ENCODE measurements around the gene DNAJC8.

DNAJC8 gene

DNA sequence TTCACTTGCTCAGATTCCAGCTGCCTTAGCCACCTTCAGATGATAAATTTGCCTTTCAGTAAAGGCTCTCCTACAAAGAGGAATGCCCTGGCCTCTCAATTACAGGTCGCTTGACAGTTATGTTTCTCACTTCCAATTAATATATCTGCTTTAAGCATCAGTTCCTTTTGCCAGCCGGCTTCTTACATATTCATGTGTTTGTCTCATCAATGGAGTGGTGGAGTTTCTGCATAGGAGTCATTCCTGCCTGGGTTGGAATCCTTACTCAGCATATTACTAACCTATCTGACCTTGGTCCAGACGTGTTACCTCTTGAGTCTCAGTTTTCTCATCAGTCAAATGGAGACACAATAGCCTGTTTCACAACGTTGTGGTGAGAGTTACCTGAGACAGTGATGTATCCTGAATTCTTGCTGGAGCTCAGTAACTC is 17.1 kb upstream of the DNAJC8 start:
- DNase-seq (ENCODE audit: low spot score): no peak

DNA sequence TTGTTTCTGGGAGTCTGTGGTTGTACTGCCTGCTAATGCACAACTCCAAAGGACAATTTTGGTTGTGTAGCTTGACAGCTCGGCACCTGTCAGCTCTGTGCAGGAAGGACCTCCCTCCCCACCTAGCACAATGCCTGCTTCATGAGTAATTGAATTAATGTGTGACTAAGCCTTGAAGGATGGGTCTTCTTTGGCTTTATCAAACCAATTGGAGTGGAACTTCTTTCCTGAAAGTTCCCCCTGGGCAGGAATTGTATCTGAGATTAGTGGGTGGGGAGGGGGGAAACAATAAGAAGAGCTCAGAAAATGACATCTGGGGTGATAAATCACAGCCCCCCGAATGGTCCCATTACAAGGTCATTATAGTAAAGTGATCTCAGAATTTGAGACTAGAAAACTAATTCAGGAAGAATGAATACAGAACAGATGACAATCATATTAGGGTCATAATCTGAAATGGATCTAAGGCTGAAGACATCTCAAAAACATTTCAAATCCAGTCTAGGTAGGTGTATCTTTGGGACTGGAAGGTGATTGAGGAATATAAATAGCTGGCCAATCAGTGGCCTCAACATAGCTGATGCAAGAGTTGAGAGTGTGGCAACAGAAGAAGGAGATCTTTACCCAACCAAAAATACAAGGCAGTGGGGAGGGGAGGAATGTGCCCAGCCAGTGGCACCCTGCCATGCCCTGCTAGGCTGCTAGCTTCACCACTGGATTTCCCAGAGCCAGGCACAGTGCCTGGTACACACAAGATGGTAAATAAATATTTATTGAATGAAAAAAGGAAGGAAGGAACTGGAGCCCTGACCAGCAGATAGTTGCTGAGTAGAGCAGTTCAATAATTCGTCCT is 16.4 kb upstream of the DNAJC8 start:
- DNase-seq (ENCODE audit: low spot score): no peak

- peak; percentile 84 for DNase-seq (ENCODE audit: low spot score)
Observed at GRCh38 chr1:28248273-28249012, 15.6 kb upstream of the DNAJC8 start.

DNA sequence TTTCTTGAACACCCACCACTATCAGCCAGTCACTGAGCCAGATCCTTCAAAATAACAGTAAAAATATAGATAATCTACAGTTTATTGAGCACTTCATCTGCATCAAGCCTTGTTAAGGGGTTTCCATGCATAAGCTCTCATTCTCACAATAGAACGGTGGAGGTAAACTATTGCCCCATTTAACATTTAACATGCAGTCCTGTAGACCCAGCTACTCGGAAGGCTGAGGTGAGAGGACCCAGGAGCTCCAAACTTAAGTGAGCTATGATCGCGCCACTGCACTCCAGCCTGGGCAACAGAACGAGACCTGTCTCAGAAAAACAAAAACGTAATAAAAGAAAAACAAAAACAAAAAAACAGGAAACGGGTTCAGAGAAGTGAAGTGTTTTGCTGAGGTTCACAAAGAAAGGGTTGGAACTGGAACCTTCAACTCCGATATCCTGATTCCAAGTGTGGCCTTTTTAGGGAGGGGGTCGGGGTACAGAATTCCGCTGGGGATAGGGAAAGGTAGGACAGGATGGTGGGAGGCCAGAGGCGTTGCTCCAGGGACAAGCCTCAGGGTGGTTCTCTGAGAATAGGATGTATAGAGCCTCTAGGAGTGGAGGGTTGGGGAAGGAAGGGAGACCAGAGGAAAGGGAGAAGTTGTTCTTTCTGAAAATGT is 14.9 kb upstream of the DNAJC8 start:
- DNase-seq (ENCODE audit: low spot score): no peak

- DNase-seq (ENCODE audit: low spot score): no peak
Observed at GRCh38 chr1:28246427-28246832, 13.6 kb upstream of the DNAJC8 start.

DNA sequence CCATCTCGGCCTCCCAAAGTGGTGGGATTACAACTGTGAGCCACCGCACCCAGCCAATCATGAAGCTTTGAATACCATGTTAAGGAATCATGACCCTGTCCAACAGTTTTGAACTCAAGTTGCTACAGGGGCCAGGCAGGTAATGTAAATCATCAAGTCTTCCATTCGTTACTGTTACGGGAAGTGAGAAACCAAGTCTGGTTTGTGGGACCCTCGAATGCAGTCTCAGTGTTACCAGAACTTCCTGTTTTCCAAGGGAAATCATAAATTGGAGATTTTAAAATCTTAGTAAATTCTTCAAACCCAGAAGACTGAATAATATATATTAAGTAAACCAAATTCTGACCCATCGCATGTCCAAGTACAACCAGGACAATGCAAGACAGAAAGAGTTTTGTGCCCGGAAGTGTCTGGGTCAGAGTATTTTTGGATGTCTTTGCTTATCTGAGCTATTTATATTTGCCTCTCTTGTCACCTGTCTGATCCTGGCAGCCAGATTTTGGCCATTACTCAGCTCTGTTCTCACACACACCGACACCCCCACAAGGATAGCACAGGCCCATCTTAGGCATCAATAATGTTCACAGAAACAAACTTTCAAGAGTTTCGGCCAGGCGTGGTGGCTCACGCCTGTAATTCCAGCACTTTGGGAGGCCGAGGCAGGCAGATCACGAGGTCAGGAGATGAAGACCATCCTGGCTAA is 11.9 kb upstream of the DNAJC8 start:
- DNase-seq (ENCODE audit: low spot score): no peak

DNA sequence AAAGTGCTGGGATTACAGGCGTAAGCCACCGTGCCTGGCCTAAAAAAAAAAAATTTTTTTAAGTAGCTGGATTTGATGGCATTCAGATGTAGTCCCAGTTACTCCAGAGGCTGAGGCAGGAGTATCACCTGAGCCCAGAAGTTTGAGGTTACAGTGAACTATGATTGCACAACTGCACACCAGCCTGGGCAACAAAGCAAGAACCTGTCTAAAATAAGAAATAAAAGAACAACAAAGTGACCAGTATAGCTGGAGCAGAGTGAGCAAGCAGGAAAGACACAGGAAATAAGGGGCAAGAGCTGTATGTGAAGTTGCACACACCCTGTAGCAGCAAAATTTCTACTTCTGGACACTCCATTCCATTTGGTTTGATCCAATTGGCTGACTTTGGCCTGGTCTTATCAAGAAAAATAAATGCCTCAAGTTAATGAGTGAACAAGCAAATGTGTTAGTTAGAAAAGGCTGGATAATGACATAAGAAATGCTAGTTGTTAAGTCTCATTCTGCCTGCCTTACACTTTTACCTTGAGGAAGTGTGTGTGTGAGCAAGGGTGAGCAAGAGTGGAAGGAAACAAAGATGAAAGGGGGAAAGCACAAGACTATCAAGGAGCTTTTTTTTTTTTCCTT is 11.0 kb upstream of the DNAJC8 start:
- no peak for DNase-seq (ENCODE audit: low spot score)

DNA sequence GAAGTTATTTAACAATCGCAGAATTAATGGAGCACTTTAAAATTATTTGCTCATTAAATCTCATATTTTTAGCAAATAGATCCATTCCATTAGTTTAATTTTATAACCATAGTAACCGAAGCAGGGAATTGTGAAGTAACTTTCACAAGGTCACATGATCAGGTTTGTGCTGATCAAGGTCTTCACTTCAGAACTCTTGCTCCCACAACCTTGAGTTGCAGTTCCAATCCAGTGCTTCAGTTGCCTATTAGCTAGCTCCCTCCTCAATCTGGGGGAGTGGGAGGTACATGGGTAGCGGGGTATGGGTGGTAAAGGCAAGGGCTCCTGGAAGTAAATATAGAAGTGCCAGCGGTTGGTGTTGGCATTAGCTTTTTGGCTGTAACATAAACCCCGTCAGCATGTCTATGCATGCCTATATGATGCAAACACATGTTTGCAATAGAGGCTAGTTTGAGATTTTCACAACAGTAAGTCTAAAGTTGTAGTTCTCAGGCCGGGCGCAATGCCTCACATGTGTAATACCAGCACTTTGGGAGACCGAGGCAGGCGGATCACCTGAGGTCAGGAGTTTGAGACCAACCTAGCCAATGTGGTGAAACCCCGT is 8.9 kb upstream of the DNAJC8 start:
- no peak for DNase-seq (ENCODE audit: low spot score)

DNA sequence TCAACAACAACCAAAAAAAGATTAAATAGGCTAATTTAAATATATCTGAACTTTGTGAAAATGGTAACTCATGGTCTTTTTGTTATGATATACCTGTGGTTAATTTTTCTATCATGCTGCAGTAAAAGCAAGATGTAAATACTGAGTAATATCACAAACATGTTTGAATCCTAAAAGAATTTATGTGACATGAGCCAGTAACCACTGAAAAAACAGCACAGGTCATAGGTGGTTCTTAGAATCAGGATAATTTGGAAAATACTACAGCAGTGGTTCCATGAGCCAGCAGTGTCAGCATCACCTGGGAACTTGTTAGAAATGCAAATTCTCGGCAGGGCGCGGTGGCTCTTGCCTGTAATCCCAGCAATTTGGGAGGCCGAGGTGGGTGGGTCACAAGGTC is 7.2 kb upstream of the DNAJC8 start:
- DNase-seq (ENCODE audit: low spot score): no peak

- DNase-seq (ENCODE audit: low spot score): no peak
Observed at GRCh38 chr1:28239004-28239403, 6.2 kb upstream of the DNAJC8 start.

GRCh38 chr1:28236656-28237322 is 4.0 kb upstream of the DNAJC8 start:
- DNase-seq (ENCODE audit: low spot score): no peak

DNA sequence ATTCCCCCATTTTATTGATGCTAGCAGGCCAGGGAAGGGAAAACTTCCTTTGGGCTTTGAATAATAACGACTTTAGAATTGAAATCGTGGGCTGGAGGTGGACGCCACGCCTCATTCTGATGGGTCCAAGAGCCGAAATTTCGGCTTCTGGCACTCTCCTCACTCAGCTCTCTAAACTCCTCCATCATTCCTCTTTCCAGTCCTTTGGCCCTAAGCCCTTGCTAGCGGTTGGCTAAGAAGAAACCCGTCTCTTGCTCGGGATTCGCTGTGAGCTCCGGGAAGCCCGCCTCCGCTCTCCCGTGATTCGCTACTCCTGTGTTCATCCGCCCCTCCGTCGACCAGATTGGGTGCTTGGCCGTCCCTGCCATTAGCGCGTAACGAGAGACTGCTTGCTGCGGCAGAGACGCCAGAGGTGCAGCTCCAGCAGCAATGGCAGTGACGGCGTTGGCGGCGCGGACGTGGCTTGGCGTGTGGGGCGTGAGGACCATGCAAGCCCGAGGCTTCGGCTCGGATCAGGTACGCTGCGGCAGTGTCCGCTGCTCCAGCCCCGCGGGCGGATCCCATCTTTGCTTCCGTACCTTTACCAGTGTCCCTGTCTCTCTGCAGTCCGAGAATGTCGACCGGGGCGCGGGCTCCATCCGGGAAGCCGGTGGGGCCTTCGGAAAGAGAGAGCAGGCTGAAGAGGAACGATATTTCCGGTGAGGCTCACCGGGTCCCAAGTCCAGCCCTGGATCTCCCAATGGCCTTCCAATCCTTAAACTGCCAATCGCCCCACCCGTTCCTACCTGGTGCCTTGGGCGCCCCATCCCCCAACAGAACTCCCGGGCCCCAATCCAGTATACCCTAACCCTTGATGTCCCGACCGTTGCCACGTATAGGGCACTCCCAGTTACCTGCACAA is 3.2 kb upstream of the DNAJC8 start, which contains the start of gene ATP5IF1:
Gene ATP5IF1 (plus strand): TSS at position 370 of the 901 bp plus-strand sequence. CDS start 60 bp downstream, at position 430.
- DNase-seq (ENCODE audit: low spot score): peak; percentile 96

DNA sequence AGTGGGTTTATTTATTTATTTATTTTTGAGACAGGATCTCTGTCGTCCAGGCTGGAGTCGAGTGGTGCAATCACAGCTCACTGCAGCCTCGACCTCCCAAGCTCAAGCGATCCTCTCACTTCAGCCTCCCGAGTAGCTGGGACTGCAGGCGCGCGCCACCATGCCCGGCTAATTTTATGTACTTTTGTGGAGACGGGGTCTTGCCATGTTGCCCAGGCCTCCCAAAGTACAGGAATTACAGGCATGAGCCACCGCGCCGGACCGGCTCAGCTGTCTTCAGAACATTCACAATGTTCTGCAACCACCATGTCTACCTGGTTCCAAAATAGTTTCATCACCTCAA is 406 bp upstream of the DNAJC8 start:
- no peak for DNase-seq (ENCODE audit: low spot score)

DNA sequence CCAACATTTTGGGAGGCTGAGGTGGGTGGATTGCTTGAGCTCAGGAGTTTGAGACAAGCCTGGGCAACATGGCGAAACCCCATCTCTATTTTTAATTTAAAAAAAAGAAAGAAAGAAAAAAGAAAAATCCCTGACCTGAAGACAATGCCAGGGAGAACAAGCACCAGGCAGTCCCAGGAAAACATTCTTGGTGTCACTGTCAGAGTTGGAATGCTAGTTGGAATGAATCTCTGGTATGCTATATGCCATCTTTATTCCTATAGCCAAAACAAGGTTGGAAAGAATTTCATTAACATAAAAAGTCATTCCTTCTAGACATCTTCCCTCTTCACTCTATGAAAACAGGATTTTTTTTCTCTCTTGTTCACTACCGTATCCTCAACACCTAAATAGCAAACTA is 2.8 kb downstream of the DNAJC8 start:
- DNase-seq (ENCODE audit: low spot score): no peak

DNA sequence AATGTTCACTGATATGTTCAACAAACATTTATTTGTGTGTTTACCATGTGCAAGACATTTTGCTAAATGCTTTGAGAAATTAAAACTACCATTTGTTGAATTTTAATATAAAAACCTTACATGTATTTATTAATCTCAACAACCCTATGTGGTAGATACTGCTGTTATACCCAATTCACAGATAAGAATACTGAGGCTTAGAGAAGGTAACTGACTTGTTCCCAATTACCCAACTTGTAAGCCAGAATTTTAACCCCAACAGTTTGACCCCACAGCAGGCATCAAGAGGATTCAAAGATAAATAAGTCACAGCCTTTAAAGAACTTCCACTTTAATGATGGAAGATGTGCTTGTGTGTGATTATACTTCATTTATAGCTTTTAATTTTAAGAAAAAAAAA is 3.7 kb downstream of the DNAJC8 start:
- DNase-seq (ENCODE audit: low spot score): no peak

- no peak for DNase-seq (ENCODE audit: low spot score)
Observed at GRCh38 chr1:28213315-28213714, 19.5 kb downstream of the DNAJC8 start.

- no peak for DNase-seq (ENCODE audit: low spot score)
Observed at GRCh38 chr1:28209700-28210099, 23.1 kb downstream of the DNAJC8 start.

- no peak for DNase-seq (ENCODE audit: low spot score)
Observed at GRCh38 chr1:28208818-28209441, 23.9 kb downstream of the DNAJC8 start.

GRCh38 chr1:28205243-28205642 is 27.6 kb downstream of the DNAJC8 start:
- DNase-seq (ENCODE audit: low spot score): no peak
